Testis (tissue), 3 donors: ENCODE data around the gene NRG4. TPM values are rescaled to one million over a fixed set of nuclear protein-coding genes. Genes with fewer than 3 reads are reported as not detected.
A peak's percentile ranks its signal among the peaks of the same experiment; 100 is the strongest.

Experiments
- DNase-seq: peaks from one replicate; pipeline ENCODE4 v3.0.0-alpha.2; 2019
- H3K27ac ChIP-seq, 2 donors: fragments of 200-600 bp; sonication (generic); one replicate each; pipeline ENCODE4 v1.5.1; 2019
- H3K27me3 ChIP-seq: fragments of 200-600 bp; sonication (generic); one replicate; pipeline ENCODE4 v1.5.1; 2019
- H3K36me3 ChIP-seq: fragments of 200-600 bp; sonication (generic); one replicate; pipeline ENCODE4 v1.5.1; 2017; ENCODE audit warnings: low read depth; ENCODE audit errors: missing control alignments
- H3K4me1 ChIP-seq: fragments of 200-600 bp; sonication (generic); one replicate; pipeline ENCODE4 v1.5.1; 2019
- H3K4me3 ChIP-seq, 2 donors: fragments of 200-600 bp; sonication (generic); one replicate each; pipeline ENCODE4 v1.5.1; 2017 to 2019
- H3K9me3 ChIP-seq: fragments of 200-600 bp; sonication (generic); one replicate; pipeline ENCODE4 v1.5.1; 2017
- POLR2A ChIP-seq: fragments of 450-650 bp; IDR thresholded peaks from one replicate; pipeline ENCODE4 v1.6.1; 2017; ENCODE audit warnings: antibody characterized with exemption, mild to moderate bottlenecking, moderate library complexity
- WGBS, 2 donors: methylation state at CpG; one replicate each; pipeline ENCODE4 v1.1.5; 2018; 5-methylcytosine and 5-hydroxymethylcytosine counted together
- intact Hi-C: fragments of 100-400 bp; cut with DNase I; formaldehyde crosslinking; loops from one replicate; pipeline ENCODE4 v1.15.1; 2023; ENCODE audit warnings: low total_unique reads
- polyA plus RNA-seq: library from polyadenylated mRNA; stranded (reverse); fragments of 350-450 nt; fragmentation: Illumina TruSeq; extraction: RNeasy Lipid Tissue Mini Kit (QIAGEN cat#74804); gene quantifications from one replicate; pipeline ENCODE4 v1.2.3, GENCODE V29; 2014; ENCODE audit warnings: low read depth, low replicate concordance; ENCODE audit not compliant: insufficient read depth
- total RNA-seq, 2 donors: library from RNA; depleted of rRNA; stranded (reverse); fragments of >200 nt; gene quantifications; one replicate each; pipeline ENCODE4 v1.2.3, GENCODE V29; 2016
- TF ChIP-seq, protein P1 (sequence below), 3 experiments: fragments of 450-650 bp in 2 of 3; fragments of 200-600 bp in 1 of 3; sonication (generic) in 1 of 3; IDR thresholded peaks; one replicate each; pipeline ENCODE4 v1.5.1; 2016 to 2019; ENCODE audit warnings: antibody characterized with exemption in 3 of 3, mild to moderate bottlenecking in 2 of 3, moderate library complexity in 1 of 3

The NRG4 gene
- total and polyA plus RNA-seq, 3 donors from 2014 or later, result 10.8 to 21.2 (median 14.6) TPM

DNA sequence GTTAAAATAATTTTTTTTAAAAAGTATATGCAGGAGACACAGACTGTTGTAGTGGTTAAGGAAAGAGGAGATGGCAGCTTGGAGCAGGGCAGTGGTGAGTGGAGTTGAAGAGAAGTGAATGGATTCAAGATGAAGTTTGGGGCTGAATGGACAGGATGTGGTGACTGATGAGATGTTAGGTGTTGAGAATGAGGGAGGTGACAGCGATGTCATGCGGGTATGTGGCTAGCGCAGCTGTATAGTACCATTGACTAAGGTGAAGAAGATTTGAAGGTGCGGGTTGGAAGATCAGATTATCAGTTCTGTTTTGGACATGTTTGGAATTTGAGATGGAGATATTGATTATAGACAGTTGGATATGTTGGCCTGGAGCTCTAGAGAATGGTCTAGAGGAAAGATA, 88.5 kb downstream of the NRG4 start:
- no peak for TF ChIP-seq POLR2A
- TF ChIP-seq, protein P1, sequence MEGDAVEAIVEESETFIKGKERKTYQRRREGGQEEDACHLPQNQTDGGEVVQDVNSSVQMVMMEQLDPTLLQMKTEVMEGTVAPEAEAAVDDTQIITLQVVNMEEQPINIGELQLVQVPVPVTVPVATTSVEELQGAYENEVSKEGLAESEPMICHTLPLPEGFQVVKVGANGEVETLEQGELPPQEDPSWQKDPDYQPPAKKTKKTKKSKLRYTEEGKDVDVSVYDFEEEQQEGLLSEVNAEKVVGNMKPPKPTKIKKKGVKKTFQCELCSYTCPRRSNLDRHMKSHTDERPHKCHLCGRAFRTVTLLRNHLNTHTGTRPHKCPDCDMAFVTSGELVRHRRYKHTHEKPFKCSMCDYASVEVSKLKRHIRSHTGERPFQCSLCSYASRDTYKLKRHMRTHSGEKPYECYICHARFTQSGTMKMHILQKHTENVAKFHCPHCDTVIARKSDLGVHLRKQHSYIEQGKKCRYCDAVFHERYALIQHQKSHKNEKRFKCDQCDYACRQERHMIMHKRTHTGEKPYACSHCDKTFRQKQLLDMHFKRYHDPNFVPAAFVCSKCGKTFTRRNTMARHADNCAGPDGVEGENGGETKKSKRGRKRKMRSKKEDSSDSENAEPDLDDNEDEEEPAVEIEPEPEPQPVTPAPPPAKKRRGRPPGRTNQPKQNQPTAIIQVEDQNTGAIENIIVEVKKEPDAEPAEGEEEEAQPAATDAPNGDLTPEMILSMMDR (IDR thresholded peaks at IDR 0.05), result no peak
- intact Hi-C loops, result no loop called here
- WGBS, 2 donors, result 94 to 95% methylated on average over 4 of the region's 4 CpGs

DNA sequence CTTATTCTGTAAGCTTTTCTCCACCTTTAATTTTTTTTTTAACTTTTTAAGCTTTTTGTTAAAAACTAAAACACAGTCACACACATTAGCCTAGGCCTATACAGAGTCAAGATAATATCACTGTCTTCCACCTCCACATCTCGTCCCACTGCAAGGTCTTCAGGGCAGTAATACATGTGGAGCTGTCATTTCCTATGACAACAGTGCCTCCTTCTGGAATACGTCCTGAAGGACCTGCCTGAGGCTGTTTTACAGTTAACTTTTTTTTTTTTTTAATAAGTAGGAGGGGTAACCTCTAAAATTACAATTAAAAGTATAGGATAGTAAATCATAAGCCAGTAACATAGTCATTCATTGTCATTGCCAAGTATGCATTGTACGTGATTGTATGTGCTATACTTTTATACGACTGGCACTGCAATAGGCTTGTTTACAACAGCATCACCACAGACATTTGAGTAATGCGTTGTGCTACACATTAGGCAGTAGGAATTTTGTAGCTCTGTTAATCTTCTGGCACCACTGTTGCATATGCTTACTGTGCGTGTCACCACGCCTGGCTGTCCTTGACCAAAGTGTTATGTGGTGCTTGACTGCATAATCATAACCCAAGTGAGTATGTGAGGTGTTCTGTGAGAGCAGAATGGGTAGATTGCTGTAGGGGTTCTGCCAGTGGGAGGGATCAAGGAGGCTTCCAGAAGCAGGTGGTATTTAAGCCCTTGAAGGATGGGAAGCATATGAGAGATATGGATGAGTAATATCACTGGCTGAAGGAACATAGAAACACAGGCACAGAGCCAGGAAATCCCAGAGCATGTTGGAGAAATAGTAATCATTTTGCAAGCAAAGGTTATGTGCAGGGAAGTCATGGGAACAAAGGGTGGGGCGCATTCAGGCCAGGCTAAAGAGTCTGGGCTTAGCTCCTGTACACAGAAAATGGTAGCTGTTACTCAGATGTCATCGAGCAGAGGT, 90.2 kb downstream of the NRG4 start:
- WGBS, 2 donors, result 74 to 80% methylated on average over 9 of the region's 9 CpGs
- H3K9me3 ChIP-seq, result no peaks in the 10 kb centered on the region
- no peak overlapping the region for H3K27ac ChIP-seq
- TF ChIP-seq POLR2A, result no peak
- TF ChIP-seq, protein P1 (IDR thresholded peaks at IDR 0.05), result no peak
- no peaks in the 10 kb centered on the region for H3K27me3 ChIP-seq
- no peaks in the 10 kb centered on the region for H3K4me1 ChIP-seq
- no peaks in the 10 kb centered on the region for H3K36me3 ChIP-seq
- intact Hi-C loops, result no loop called here
- peak; percentile 41 for DNase-seq
- H3K4me3 ChIP-seq, result no peak overlapping the region

More for the DNA sequence above, 88.5 kb downstream of the NRG4 start:
- no peak for DNase-seq
- no peaks in the 10 kb centered on the region for H3K9me3 ChIP-seq
- no peaks in the 10 kb centered on the region for H3K4me1 ChIP-seq
- no peaks in the 10 kb centered on the region for H3K27me3 ChIP-seq
- H3K27ac ChIP-seq, result no peak overlapping the region
- H3K4me3 ChIP-seq, result no peak overlapping the region
- H3K36me3 ChIP-seq, result no peaks in the 10 kb centered on the region

DNA sequence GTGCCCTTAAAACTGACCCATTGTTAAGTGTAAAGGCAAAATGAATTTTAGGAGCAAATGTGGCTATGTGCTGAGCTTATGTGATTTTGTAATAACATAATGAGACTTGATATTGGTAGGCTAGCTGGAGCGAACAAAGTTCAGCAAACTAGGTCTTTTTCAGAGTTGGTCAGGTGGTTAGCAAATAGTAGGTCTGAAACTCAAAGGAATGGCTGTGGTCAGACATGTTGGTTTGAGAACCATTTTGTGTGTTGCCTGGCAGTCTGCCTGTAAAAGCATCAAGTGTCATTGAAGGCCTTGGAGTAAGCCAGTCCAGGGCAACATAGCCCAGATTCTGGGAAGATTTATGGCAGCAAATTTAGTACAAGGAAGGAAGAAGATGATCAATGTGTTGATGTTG, 92.1 kb downstream of the NRG4 start:
- Histone ChIP-seq H3K27ac (no peak overlapping the region), H3K9me3 (no peaks in the 10 kb centered on the region), H3K4me1 (no peaks in the 10 kb centered on the region), H3K27me3 (no peaks in the 10 kb centered on the region), H3K36me3 (no peaks in the 10 kb centered on the region), H3K4me3 (no peak overlapping the region)
- intact Hi-C loops, result no loop called here
- 94 to 97% methylated on average over 1 of the region's 1 CpG for WGBS, 2 donors
- no peak for TF ChIP-seq POLR2A
- TF ChIP-seq, protein P1 (IDR thresholded peaks at IDR 0.05), result no peak
- no peak for DNase-seq

DNA sequence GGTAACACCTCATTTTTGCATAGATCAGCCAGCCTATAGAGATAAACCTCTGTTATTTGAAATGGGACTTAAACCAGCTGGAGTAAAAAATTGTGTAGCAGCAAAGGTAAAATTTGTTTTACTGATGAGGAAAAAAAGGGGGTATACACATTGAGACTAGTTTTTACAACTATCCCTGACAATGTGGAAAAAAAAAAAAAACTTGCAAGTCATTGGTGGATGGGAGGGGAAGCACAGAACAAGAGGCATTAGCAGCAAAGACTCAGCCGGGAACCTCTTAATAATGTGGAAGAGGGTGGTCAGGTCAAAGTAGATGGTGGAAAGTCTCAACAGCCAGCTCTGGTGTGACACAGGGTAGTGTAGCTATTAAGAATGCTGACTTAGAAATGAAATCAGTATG, 94.1 kb downstream of the NRG4 start:
- no peak overlapping the region for H3K27ac ChIP-seq
- DNase-seq, result no peak
- 87 to 95% methylated on average over 1 of the region's 1 CpG for WGBS, 2 donors
- H3K27me3 ChIP-seq, result no peaks in the 10 kb centered on the region
- intact Hi-C loops, result no loop called here
- no peak overlapping the region for H3K4me3 ChIP-seq
- H3K4me1 ChIP-seq, result no peaks in the 10 kb centered on the region
- no peaks in the 10 kb centered on the region for H3K36me3 ChIP-seq
- TF ChIP-seq, protein P1 (IDR thresholded peaks at IDR 0.05), result no peak
- TF ChIP-seq POLR2A, result no peak
- H3K9me3 ChIP-seq, result no peaks in the 10 kb centered on the region
